Testis (tissue), 2 donors: Measurements from ENCODE around the gene IGSF11.

Experiments
- POLR2A ChIP-seq: fragments of 450-650 bp; IDR thresholded peaks from one replicate; pipeline ENCODE4 v1.6.1; 2017; ENCODE audit warnings: antibody characterized with exemption, mild to moderate bottlenecking, moderate library complexity
- TF ChIP-seq, protein P1 (sequence below), 3 experiments: fragments of 450-650 bp in 2 of 3; fragments of 200-600 bp in 1 of 3; sonication (generic) in 1 of 3; IDR thresholded peaks; one replicate each; pipeline ENCODE4 v1.5.1; 2016 to 2019; ENCODE audit warnings: antibody characterized with exemption in 3 of 3, mild to moderate bottlenecking in 2 of 3, moderate library complexity in 1 of 3

DNA sequence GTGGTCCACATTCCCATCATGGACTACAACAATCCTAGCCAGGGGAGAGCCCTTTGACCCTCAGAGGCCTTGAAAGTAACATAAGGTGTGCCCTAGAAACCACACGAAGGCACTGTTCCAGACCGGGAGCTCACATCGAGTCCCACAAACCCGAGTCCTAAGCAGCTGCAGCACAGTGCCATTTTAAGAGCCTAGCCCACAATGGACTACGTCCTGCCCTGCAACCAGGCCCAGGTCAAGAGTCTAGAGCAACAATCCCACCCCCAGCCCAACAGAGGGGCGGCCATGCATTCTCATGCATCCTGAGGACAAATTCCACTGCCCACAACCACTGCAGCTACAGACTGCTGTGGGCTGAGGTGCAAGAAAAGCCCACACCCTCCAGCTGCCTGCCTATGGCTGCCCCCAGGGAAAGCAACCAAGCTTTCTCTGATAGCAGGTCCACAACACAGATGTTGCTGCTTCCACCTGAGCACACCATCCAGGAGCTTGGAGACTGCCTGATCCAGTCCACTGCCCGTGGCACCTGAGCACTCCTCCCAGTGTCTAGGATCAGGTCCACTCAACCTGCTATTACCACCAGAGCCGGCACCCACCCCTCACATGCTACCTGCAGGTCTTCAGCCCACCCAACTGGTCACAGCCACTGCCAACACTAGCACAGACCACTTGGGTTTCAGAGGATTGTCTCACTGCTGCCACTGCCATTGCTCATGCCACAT is 56.8 kb downstream of the IGSF11 start:
- no peak for TF ChIP-seq POLR2A
- TF ChIP-seq, protein P1, sequence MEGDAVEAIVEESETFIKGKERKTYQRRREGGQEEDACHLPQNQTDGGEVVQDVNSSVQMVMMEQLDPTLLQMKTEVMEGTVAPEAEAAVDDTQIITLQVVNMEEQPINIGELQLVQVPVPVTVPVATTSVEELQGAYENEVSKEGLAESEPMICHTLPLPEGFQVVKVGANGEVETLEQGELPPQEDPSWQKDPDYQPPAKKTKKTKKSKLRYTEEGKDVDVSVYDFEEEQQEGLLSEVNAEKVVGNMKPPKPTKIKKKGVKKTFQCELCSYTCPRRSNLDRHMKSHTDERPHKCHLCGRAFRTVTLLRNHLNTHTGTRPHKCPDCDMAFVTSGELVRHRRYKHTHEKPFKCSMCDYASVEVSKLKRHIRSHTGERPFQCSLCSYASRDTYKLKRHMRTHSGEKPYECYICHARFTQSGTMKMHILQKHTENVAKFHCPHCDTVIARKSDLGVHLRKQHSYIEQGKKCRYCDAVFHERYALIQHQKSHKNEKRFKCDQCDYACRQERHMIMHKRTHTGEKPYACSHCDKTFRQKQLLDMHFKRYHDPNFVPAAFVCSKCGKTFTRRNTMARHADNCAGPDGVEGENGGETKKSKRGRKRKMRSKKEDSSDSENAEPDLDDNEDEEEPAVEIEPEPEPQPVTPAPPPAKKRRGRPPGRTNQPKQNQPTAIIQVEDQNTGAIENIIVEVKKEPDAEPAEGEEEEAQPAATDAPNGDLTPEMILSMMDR (IDR thresholded peaks at IDR 0.05): no peak
